GM12878 (cell line): ENCODE results near the gene FAAH2. TPM values are rescaled to one million over a fixed set of nuclear protein-coding genes. Genes with fewer than 3 reads are reported as not detected.

ENCODE experiments used
- ATAC-seq: fragments of 200-7000 bp; cut with Tn5 transposase; 3 replicates; pipeline ENCODE4 v1.9.1; 2020; ENCODE audit warnings: mild to moderate bottlenecking, moderate library complexity
- BruUV-seq: library from RNA; stranded (reverse); fragments of 400-500 nt; replicated peaks from 2 replicates; lab custom pipeline; 2021; lab: Mats Ljungman, UMichigan
- CTCF ChIA-PET: fragments of 300-600 bp; sonication (Branson Sonifier 250); formaldehyde crosslinking; extraction: SDS; loops from one replicate; lab custom pipeline; 2021; ENCODE audit warnings: inconsistent platforms; lab: Yijun Ruan, JAX
- POLR2A ChIA-PET: fragments of 350-600 bp; formaldehyde crosslinking; extraction: SDS; loops from one replicate; lab custom pipeline; 2021; ENCODE audit warnings: inconsistent platforms; lab: Charles Lee
- RAD21 ChIA-PET: fragments of 300-600 bp; sonication (Branson Sonifier 250); formaldehyde crosslinking; loops from one replicate; lab custom pipeline; 2023; ENCODE audit warnings: antibody characterized with exemption; ENCODE audit not compliant: unreplicated experiment; lab: Charles Lee
- SMC1A ChIA-PET: fragments of 300-600 bp; sonication (Branson Sonifier 250); formaldehyde crosslinking; loops from one replicate; lab custom pipeline; 2023; ENCODE audit not compliant: unreplicated experiment, uncharacterized antibody; lab: Charles Lee
- DNase-seq: peaks from one replicate; pipeline ENCODE4 v3.0.0-alpha.2; 2011; ENCODE audit warnings: low read depth, low spot score
- FAIRE-seq: peaks from 3 replicates; lab custom pipeline; 2011; peaks lifted over from hg19 to GRCh38; lab: Jason Lieb, UNC
- H2AFZ ChIP-seq: 2 replicates; pipeline ENCODE4 v1.6.0; 2011; ENCODE audit warnings: low read depth, low read length, control low read depth; ENCODE audit not compliant: control insufficient read depth
- H3K27ac ChIP-seq: 2 replicates; pipeline ENCODE4 v1.5.1; 2011; ENCODE audit warnings: control low read depth; ENCODE audit not compliant: control insufficient read depth, insufficient read depth
- H3K27me3 ChIP-seq, 2 experiments: replicated peaks in 1 of 2; 2 replicates each; pipeline versions ENCODE4 v1.6.0 to v1.6.1; 2011; ENCODE audit warnings: low read length in 1 of 2; ENCODE audit not compliant: control insufficient read depth in 2 of 2, insufficient read depth in 2 of 2
- H3K36me3 ChIP-seq, 2 experiments: 2 replicates each; pipeline ENCODE4 v1.5.1; 2011; ENCODE audit warnings: low read length in 1 of 2; ENCODE audit not compliant: control insufficient read depth in 2 of 2, insufficient read depth in 2 of 2
- H3K4me1 ChIP-seq: 2 replicates; pipeline ENCODE4 v1.6.1; 2011; ENCODE audit warnings: mild to moderate bottlenecking, low read length, moderate library complexity, mixed read lengths; ENCODE audit not compliant: control insufficient read depth, insufficient read depth
- H3K4me2 ChIP-seq: 2 replicates; pipeline ENCODE4 v1.6.0; 2011; ENCODE audit warnings: control low read depth; ENCODE audit not compliant: control insufficient read depth, insufficient read depth
- H3K4me3 ChIP-seq: fragments of 200-600 bp; sonication (generic); 2 replicates; pipeline ENCODE4 v1.5.1; 2016
- H3K79me2 ChIP-seq: 2 replicates; pipeline ENCODE4 v1.6.0; 2011; ENCODE audit warnings: low read length; ENCODE audit not compliant: control insufficient read depth, insufficient read depth
- H3K9ac ChIP-seq: 2 replicates; pipeline ENCODE4 v1.8.0; 2011; ENCODE audit warnings: low read length, control low read depth, mixed read lengths; ENCODE audit not compliant: control insufficient read depth, insufficient read depth
- H3K9me3 ChIP-seq: replicated peaks from 3 replicates; pipeline ENCODE4 v1.5.1; 2011; ENCODE audit warnings: mild to moderate bottlenecking, low read length; ENCODE audit not compliant: control insufficient read depth, insufficient read depth
- H4K20me1 ChIP-seq: 2 replicates; pipeline ENCODE4 v1.6.0; 2011; ENCODE audit not compliant: control insufficient read depth, insufficient read depth
- BCL11A ChIP-seq: IDR thresholded peaks from 2 replicates; pipeline ENCODE4 v1.6.1; 2011; ENCODE audit warnings: low read depth, low read length
- BHLHE40 ChIP-seq, 2 experiments: fragments of 450-650 bp in 1 of 2; IDR thresholded peaks; 2 replicates each; pipeline ENCODE4 v1.6.1; 2011 to 2017; ENCODE audit warnings: low read depth in 2 of 2, borderline replicate concordance in 1 of 2, improper control_type of control experiment in 1 of 2, low read length in 1 of 2, mild to moderate bottlenecking in 1 of 2
- CEBPB ChIP-seq, 2 experiments: fragments of 150-350 bp in 1 of 2; IDR thresholded peaks; 2 replicates each; pipeline ENCODE4 v1.6.1; 2012 to 2014; ENCODE audit warnings: low read depth in 2 of 2, low read length in 2 of 2, borderline replicate concordance in 1 of 2, inconsistent platforms in 1 of 2
- CHD2 ChIP-seq: IDR thresholded peaks from 2 replicates; pipeline ENCODE4 v1.6.1; 2011; ENCODE audit warnings: low read depth, low read length, improper control_type of control experiment, borderline replicate concordance
- EP300 ChIP-seq, 2 experiments: fragments of 150-350 bp in 1 of 2; IDR thresholded peaks; 2 replicates each; pipeline ENCODE4 v1.6.1; 2011 to 2012; ENCODE audit warnings: low read depth in 2 of 2, low read length in 2 of 2, borderline replicate concordance in 1 of 2, improper control_type of control experiment in 1 of 2, inconsistent platforms in 1 of 2; ENCODE audit not compliant: control insufficient read depth in 1 of 2
- ETV6 ChIP-seq, 2 experiments: fragments of 450-650 bp in 1 of 2; IDR thresholded peaks in 1 of 2; conservative IDR thresholded peaks in 1 of 2; 2 replicates each; pipeline ENCODE4 v1.6.1; 2014; ENCODE audit warnings: antibody characterized with exemption in 1 of 2, borderline replicate concordance in 1 of 2, low read depth in 1 of 2, mild to moderate bottlenecking in 1 of 2, moderate library complexity in 1 of 2
- FOXK2 ChIP-seq: fragments of 450-650 bp; IDR thresholded peaks from 2 replicates; pipeline ENCODE4 v1.6.1; 2017; ENCODE audit warnings: mild to moderate bottlenecking, moderate library complexity
- GATAD2B ChIP-seq: fragments of 450-650 bp; conservative IDR thresholded peaks from 2 replicates; pipeline ENCODE4 v1.6.1; 2017; ENCODE audit warnings: low read depth, mild to moderate bottlenecking, moderate library complexity
- KDM1A ChIP-seq: fragments of 200-600 bp; sonication (generic); IDR thresholded peaks from 2 replicates; pipeline ENCODE4 v1.6.1; 2016; ENCODE audit warnings: borderline replicate concordance
- MXI1 ChIP-seq: fragments of 150-350 bp; IDR thresholded peaks from 2 replicates; pipeline ENCODE4 v1.6.1; 2011; ENCODE audit warnings: low read depth, mild to moderate bottlenecking, inconsistent platforms, low read length, improper control_type of control experiment
- NRF1 ChIP-seq: conservative IDR thresholded peaks from 2 replicates; pipeline ENCODE4 v1.6.1; 2011; ENCODE audit warnings: mild to moderate bottlenecking, low read depth, low read length, improper control_type of control experiment
- PAX5 ChIP-seq: IDR thresholded peaks from 2 replicates; pipeline ENCODE4 v1.6.1; 2011; ENCODE audit warnings: low read depth, low read length, borderline replicate concordance
- POU2F2 ChIP-seq: IDR thresholded peaks from 3 replicates; pipeline ENCODE4 v1.6.1; 2011; ENCODE audit warnings: low read depth, mild to moderate bottlenecking, low read length, borderline replicate concordance
- ZNF384 ChIP-seq: IDR thresholded peaks from 2 replicates; pipeline ENCODE4 v1.6.1; 2012; ENCODE audit warnings: low read depth, mild to moderate bottlenecking, low read length, improper control_type of control experiment, borderline replicate concordance
- WGBS: methylation state at CpG from one replicate; pipeline ENCODE4 v1.1.6; 2016; ENCODE audit warnings: low lambda C conversion rate; ENCODE audit not compliant: insufficient replicate concordance, insufficient coverage; ENCODE audit errors: missing lambda C conversion rate; 5-methylcytosine and 5-hydroxymethylcytosine counted together
- in situ Hi-C: fragments of 300-500 bp; cut with MboI; formaldehyde crosslinking; loops from 9 replicates; pipeline ENCODE4 v1.14.3; 2018; ENCODE audit warnings: mixed read lengths
- intact Hi-C: fragments of 100-400 bp; cut with micrococcal nuclease; formaldehyde crosslinking; loops from one replicate; pipeline ENCODE4 v1.14.2; 2022; ENCODE audit not compliant: unreplicated experiment
- polyA plus RNA-seq, 11 experiments: library from polyadenylated mRNA; depleted of rRNA in 4 of 11; unstranded in 6 of 11; stranded (reverse) in 5 of 11; fragments of >200 nt; fragmentation: Nextera tagmentation in 4 of 11; fragmentation: Illumina TruSeq in 1 of 11; extraction: Ambion mirVana in 4 of 11; extraction: Trizol in 1 of 11; gene quantifications; 1 replicate in 1 of 11; 2 replicates in 10 of 11; pipeline versions ENCODE4 v1.2.1 to v1.2.3, GENCODE V29; 2011 to 2016; ENCODE audit warnings: inconsistent platforms in 2 of 11, missing spikeins in 2 of 11, low read depth in 1 of 11
- total RNA-seq, 4 experiments: library from RNA; depleted of rRNA in 3 of 4; stranded (reverse); fragments of >200 nt in 3 of 4; fragmentation: Illumina TruSeq in 1 of 4; extraction: Trizol in 1 of 4; gene quantifications; 2 replicates each; pipeline versions ENCODE4 v1.2.1 to v1.2.3, GENCODE V29; 2013 to 2021
- TF ChIP-seq, protein P1 (sequence below): fragments of 450-650 bp; IDR thresholded peaks from 2 replicates; pipeline ENCODE4 v1.6.1; 2017; ENCODE audit warnings: low read depth, mild to moderate bottlenecking, moderate library complexity
- TF ChIP-seq, protein P2 (sequence below): fragments of 450-650 bp; IDR thresholded peaks from 2 replicates; pipeline ENCODE4 v1.6.1; 2017; ENCODE audit warnings: mild to moderate bottlenecking, low read depth, inconsistent platforms; ENCODE audit not compliant: poor library complexity, severe bottlenecking
- TF ChIP-seq, protein P3 (sequence below): fragments of 150-350 bp; IDR thresholded peaks from 2 replicates; pipeline ENCODE4 v1.6.1; 2014; ENCODE audit warnings: mild to moderate bottlenecking, low read depth, low read length

The FAAH2 gene
- total and polyA plus RNA-seq, 10 of the 15 experiments (the other 5 are each of a cell fraction or from before 2014, with no cell fraction given), result 0.88 to 5.4 (median 1.5) TPM

DNA sequence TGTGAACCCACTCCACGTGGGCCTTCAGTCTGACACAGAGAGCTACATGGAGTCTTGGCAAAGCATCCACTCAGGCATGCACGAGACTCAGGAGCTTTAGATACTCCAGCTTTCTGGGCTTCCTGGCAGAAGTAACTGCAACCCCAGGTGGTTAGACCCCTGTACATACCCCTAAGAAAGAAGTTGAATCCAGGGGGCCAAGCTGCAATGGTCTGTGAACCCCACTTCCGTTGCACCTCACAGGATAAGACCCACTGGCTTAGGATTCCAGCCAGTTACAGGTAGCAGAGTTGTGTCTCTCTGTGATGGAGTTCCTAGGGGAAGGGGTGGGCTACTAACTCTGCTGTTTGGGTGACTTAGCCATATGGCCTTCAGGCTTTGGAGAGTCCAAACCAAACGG is 21.4 kb upstream of the FAAH2 start (continued):
- TF ChIP-seq, protein P1, sequence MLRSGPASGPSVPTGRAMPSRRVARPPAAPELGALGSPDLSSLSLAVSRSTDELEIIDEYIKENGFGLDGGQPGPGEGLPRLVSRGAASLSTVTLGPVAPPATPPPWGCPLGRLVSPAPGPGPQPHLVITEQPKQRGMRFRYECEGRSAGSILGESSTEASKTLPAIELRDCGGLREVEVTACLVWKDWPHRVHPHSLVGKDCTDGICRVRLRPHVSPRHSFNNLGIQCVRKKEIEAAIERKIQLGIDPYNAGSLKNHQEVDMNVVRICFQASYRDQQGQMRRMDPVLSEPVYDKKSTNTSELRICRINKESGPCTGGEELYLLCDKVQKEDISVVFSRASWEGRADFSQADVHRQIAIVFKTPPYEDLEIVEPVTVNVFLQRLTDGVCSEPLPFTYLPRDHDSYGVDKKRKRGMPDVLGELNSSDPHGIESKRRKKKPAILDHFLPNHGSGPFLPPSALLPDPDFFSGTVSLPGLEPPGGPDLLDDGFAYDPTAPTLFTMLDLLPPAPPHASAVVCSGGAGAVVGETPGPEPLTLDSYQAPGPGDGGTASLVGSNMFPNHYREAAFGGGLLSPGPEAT, result no peak
- TF ChIP-seq FOXK2, result no peak
- TF ChIP-seq EP300 (IDR thresholded peaks at IDR 0.05; ENCODE audit: borderline replicate concordance in 1 of 2, control insufficient read depth in 1 of 2, low read depth in 2 of 2, low read length in 2 of 2), result no peak
- TF ChIP-seq, protein P2, sequence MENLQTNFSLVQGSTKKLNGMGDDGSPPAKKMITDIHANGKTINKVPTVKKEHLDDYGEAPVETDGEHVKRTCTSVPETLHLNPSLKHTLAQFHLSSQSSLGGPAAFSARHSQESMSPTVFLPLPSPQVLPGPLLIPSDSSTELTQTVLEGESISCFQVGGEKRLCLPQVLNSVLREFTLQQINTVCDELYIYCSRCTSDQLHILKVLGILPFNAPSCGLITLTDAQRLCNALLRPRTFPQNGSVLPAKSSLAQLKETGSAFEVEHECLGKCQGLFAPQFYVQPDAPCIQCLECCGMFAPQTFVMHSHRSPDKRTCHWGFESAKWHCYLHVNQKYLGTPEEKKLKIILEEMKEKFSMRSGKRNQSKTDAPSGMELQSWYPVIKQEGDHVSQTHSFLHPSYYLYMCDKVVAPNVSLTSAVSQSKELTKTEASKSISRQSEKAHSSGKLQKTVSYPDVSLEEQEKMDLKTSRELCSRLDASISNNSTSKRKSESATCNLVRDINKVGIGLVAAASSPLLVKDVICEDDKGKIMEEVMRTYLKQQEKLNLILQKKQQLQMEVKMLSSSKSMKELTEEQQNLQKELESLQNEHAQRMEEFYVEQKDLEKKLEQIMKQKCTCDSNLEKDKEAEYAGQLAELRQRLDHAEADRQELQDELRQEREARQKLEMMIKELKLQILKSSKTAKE, result no peak

DNA sequence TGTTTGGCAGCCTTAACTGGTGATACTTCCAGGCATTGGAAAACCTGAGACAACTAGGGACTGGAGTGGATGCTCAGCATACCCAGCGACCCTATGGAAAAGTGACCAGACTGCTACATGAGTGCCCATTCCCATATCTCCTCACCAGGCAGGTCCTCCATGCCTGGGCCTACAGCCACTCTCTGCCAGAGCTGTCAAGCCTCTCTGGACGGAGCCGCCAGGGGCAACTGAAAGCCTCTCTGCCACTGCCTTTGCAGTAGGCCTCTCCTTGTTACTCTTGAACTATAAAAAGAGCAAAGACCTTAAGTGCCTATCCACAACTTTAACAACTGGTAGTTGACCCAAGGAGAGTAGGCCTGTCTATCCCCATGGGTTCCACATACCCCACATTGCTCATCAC is 20.2 kb upstream of the FAAH2 start:
- no peak for ATAC-seq
- ChIA-PET SMC1A (no interaction called here), POLR2A (no interaction called here), RAD21 (no interaction called here), CTCF (no interaction called here)
- intact Hi-C loops (no loop called here), in situ Hi-C loops (loop anchor here (5.0 kb wide), 1 partner anchor 51 kb away; no protein-coding TSS in a partner anchor)
- Histone ChIP-seq H3K79me2 (no peaks in the 10 kb centered on the region), H2AFZ (no peak overlapping the region), H3K9me3 (no peaks in the 10 kb centered on the region; the same call in 2 of the 3 replicates), H3K4me1 (no peaks in the 10 kb centered on the region), H4K20me1 (no peaks in the 10 kb centered on the region), H3K4me3 (no peak overlapping the region), H3K4me2 (no peak overlapping the region), H3K36me3 (no peaks in the 10 kb centered on the region), H3K9ac (no peak overlapping the region), H3K27me3 (no peaks in the 10 kb centered on the region), H3K27ac (no peak overlapping the region)
- DNase-seq, result no peak
- BruUV-seq, result no TSS peak
- TF ChIP-seq, protein P3, sequence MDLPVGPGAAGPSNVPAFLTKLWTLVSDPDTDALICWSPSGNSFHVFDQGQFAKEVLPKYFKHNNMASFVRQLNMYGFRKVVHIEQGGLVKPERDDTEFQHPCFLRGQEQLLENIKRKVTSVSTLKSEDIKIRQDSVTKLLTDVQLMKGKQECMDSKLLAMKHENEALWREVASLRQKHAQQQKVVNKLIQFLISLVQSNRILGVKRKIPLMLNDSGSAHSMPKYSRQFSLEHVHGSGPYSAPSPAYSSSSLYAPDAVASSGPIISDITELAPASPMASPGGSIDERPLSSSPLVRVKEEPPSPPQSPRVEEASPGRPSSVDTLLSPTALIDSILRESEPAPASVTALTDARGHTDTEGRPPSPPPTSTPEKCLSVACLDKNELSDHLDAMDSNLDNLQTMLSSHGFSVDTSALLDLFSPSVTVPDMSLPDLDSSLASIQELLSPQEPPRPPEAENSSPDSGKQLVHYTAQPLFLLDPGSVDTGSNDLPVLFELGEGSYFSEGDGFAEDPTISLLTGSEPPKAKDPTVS, result no peak
- TF ChIP-seq MXI1, result no peak
- no peak for TF ChIP-seq KDM1A
- no peak for TF ChIP-seq POU2F2
- no peak for TF ChIP-seq CHD2
- TF ChIP-seq ETV6 (conservative IDR thresholded peaks at IDR 0.05 in 1 of 2, IDR thresholded peaks at IDR 0.05 in 1 of 2; ENCODE audit: borderline replicate concordance in 1 of 2, low read depth in 1 of 2), result no peak
- TF ChIP-seq BHLHE40 (IDR thresholded peaks at IDR 0.05; ENCODE audit: borderline replicate concordance in 1 of 2, low read depth in 2 of 2, low read length in 1 of 2), result no peak
- TF ChIP-seq PAX5, result no peak
- TF ChIP-seq BCL11A, result no peak
- no peak for TF ChIP-seq ZNF384
- no peak for TF ChIP-seq NRF1
- TF ChIP-seq GATAD2B, result no peak
- TF ChIP-seq CEBPB (IDR thresholded peaks at IDR 0.05; ENCODE audit: borderline replicate concordance in 1 of 2, low read depth in 2 of 2, low read length in 2 of 2), result no peak
- no peak for FAIRE-seq
- 33% methylated on average over 3 of the region's 3 CpGs for WGBS
